Activated CD4-positive, alpha-beta memory T cell treated with anti-CD3 and anti-CD28 coated beads, Interleukin-2, amount 10 ng/mL, durations not matched to agents 7 days and 5 days (primary cell): ENCODE results near the gene RNF20. TPM values are rescaled to one million over a fixed set of nuclear protein-coding genes. Genes with fewer than 3 reads are reported as not detected.
"Not testable (repeated sequence)": the region's sequence is repeated elsewhere in the genome, so short reads cannot be mapped to it uniquely, and the experiment has no call there.

Source experiments
- CTCF ChIA-PET: fragments of 350-600 bp; sonication (Branson Sonifier 250); formaldehyde crosslinking; loops from one replicate; lab custom pipeline; 2021; ENCODE audit warnings: antibody characterized with exemption, inconsistent platforms; lab: Charles Lee
- POLR2A ChIA-PET: fragments of 350-600 bp; sonication (Branson Sonifier 250); formaldehyde crosslinking; loops from one replicate; lab custom pipeline; 2021; ENCODE audit warnings: antibody characterized with exemption; lab: Charles Lee
- DNase-seq: peaks from one replicate; pipeline ENCODE4 v3.0.0-alpha.2; 2020
- H3K27ac Mint-ChIP-seq: one replicate; pipeline ENCODE4 v1.8.0; 2021; ENCODE audit warnings: mild to moderate bottlenecking, mixed read lengths
- H3K27me3 Mint-ChIP-seq: one replicate; pipeline ENCODE4 v1.8.0; 2021; ENCODE audit warnings: mixed read lengths
- H3K36me3 Mint-ChIP-seq: one replicate; pipeline ENCODE4 v1.8.0; 2021; ENCODE audit warnings: low read depth, mixed read lengths
- H3K4me1 Mint-ChIP-seq: one replicate; pipeline ENCODE4 v1.8.0; 2021; ENCODE audit warnings: mixed read lengths
- H3K4me3 Mint-ChIP-seq: one replicate; pipeline ENCODE4 v1.8.0; 2021; ENCODE audit warnings: mild to moderate bottlenecking, mixed read lengths
- H3K9me3 Mint-ChIP-seq: one replicate; pipeline ENCODE4 v1.8.0; 2021; ENCODE audit warnings: mixed read lengths
- total RNA-seq, 2 experiments: library from RNA; stranded (reverse); gene quantifications; one replicate each; pipeline ENCODE4 v1.2.3, GENCODE V29; 2021

RNF20 gene
- total RNA-seq, 2 experiments from 2014 or later: 43.1 to 43.3 TPM

DNA sequence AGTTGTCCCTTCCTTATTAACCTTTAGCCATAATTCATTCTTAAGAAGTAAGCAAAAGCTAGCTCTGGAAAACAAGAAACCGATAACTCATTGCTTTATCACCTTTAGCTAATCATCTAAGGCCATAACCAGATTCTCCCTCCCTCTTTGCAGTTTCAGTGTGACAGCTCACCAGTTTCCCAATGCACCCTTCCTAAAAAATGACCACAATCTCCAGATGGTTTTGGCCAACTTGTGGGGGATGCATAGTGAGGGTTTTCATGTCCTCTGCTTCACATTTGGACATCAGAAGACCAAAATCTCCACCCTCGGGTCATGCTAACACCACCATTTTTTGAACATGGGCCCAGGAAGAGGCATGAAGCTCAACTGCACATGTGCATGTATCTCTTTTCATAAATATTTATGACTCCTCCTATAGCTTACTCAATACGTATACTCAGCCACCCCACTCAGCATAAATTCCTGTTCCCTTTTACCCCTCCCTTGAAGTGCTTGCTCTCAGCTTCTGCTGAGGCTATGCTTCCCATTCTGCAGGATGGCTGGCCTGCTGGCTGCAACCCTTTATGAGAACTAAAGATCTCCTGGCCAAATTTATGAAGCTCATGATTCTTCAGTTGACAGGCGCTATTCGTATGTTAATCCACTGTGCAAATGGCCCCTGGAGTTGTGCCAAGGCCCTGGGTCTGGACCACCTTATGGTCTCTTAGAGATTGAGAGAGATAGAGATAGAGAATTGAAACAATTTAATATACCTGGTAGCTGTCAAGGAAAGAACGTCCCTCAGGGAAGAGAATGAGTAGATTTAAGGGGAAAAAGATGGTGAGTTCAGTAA is 46.3 kb downstream of the RNF20 start:
- no peak overlapping the region for H3K4me3 Mint-ChIP-seq
- no peak for DNase-seq
- no peaks in the 10 kb centered on the region for H3K4me1 Mint-ChIP-seq
- no peaks in the 10 kb centered on the region for H3K9me3 Mint-ChIP-seq
- CTCF ChIA-PET: no interaction called here
- H3K36me3 Mint-ChIP-seq: peaks cover under 1% of the 10 kb centered on the region
- no peak overlapping the region for H3K27ac Mint-ChIP-seq
- H3K27me3 Mint-ChIP-seq: no peaks in the 10 kb centered on the region
- POLR2A ChIA-PET: no interaction called here

DNA sequence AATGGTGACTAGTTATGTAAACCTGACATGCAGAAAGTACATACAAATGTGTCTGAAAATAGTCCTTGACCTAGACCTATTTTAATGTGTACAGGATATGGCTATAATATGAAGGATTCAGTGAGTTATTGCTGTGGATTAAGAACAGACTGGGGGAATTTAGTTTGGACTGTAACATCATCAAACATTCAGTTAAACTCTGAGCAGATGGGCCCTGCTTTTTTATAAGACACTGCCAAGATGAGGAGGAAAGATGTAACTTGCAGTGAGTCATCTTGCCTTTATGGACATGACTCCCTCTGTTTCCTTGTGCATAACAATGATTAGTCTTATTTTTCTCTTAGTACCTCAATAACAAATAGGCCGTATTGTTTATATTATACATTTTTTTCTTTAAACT is 48.9 kb downstream of the RNF20 start:
- no peak for DNase-seq
- Mint-ChIP-seq H3K9me3 (no peaks in the 10 kb centered on the region), H3K4me1 (peaks cover 18% of the 10 kb centered on the region), H3K4me3 (no peak overlapping the region), H3K27ac (no peak overlapping the region), H3K36me3 (no peaks in the 10 kb centered on the region), H3K27me3 (no peaks in the 10 kb centered on the region)
- ChIA-PET POLR2A (no interaction called here), CTCF (no interaction called here)

DNA sequence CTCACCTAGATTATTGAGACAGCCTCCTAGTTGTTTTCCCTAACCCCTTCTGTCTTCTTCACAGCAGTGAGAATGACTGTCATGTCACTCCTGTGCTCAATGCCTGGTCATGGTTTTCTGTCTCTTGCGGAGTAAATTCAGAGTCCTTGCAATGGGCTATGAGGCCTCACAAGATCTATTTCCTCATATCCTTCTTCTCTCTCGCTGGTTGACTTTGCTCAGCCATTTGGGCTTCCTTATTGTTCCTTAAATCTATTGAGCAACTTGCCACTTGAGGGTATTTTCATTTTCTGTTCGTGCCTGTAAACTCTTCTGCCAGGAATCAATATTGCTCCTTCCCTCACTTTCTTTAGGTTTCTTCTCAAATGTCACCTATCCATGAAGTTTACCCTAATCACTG is 52.1 kb downstream of the RNF20 start:
- Mint-ChIP-seq H3K27me3 (no peaks in the 10 kb centered on the region), H3K36me3 (no peaks in the 10 kb centered on the region), H3K4me3 (no peak overlapping the region), H3K27ac (no peak overlapping the region), H3K4me1 (peaks cover 19% of the 10 kb centered on the region), H3K9me3 (no peaks in the 10 kb centered on the region)
- CTCF ChIA-PET: no interaction called here
- DNase-seq: no peak
- POLR2A ChIA-PET: no interaction called here

DNA sequence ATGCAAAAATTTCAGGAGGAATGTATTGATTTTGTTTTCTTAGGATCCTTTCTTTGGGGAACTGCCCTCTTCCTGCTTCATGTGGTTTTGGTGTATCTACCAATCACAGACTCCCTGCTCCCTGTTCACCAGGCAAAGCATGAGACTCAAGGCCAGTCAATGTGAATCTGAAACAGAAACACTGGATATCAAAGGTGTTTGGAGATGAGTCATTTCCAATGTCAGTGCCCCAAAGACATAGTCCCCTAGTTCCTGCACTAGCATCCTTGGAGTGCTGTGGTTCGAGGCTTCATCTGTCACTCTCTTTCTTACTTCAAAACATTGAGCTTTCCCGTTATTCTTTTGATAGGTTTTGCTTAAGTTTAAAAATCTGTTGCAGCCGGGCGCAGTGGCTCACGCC is 53.0 kb downstream of the RNF20 start:
- POLR2A ChIA-PET: interaction anchor here (1.0 kb wide), 1 partner anchor 15 kb away, joined by 3 read pairs; no protein-coding TSS in a partner anchor
- no peaks in the 10 kb centered on the region for H3K27me3 Mint-ChIP-seq
- H3K4me1 Mint-ChIP-seq: peaks cover 19% of the 10 kb centered on the region
- H3K4me3 Mint-ChIP-seq: no peak overlapping the region
- no peaks in the 10 kb centered on the region for H3K9me3 Mint-ChIP-seq
- DNase-seq: peak; percentile 27
- CTCF ChIA-PET: no interaction called here
- H3K36me3 Mint-ChIP-seq: no peaks in the 10 kb centered on the region
- H3K27ac Mint-ChIP-seq: peak overlapping the region; percentile 14

DNA sequence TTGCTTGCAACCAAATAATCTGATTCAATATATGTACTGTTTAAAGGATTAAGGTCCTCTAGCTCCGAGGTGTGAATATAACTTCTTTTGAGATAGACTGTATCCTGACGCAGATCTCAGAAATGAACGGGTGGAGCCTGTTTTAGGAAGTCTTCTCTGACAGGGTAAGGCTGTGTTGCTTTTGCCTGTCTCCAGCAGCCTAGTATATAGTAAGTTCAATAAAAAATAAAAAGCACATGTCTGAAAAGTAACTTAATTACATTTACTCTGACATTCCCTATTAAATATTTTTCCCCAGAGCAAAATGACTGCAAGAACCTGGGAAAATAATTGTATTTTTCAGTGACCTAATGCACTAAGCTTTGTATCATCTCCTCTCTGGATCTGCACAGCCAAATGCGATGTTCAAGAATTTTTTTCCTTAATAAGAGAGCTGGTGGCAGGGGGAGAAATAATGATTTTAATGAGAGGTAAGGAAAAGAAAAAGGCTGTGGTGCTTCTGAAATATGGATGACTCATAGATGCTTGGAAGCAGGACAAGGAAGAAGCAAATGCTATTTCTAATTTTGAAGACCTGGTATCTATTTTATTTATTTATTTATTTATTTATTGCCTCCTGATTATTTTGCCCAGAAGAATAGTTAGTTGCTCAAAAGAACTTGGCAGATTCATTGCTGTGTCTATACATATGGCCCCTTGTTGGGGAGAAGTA is 53.8 kb downstream of the RNF20 start:
- Mint-ChIP-seq H3K4me1 (peaks cover 19% of the 10 kb centered on the region), H3K4me3 (no peak overlapping the region), H3K27ac (no peak overlapping the region), H3K27me3 (no peaks in the 10 kb centered on the region), H3K36me3 (no peaks in the 10 kb centered on the region), H3K9me3 (no peaks in the 10 kb centered on the region)
- CTCF ChIA-PET: no interaction called here
- no peak for DNase-seq
- POLR2A ChIA-PET: interaction anchor here (1.0 kb wide), 1 partner anchor 16 kb away, joined by 3 read pairs; no protein-coding TSS in a partner anchor

DNA sequence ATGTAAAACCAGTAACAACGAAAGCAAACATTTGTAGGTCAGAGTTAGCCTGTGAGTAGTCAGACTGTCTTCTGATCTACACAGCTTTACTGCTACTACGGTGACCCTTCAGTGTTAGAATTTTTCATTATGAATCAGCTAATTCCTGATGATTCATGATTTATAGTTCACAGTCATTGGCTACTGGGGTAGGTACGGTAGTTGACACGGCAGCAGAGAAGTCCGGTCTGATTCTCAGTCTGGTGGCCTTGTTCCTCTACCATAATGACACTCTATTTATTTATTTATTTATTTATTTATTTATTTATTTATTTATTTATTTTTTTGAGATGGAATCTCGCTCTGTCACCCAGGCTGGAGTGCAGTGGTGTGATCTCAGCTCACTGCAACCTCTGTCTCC is 56.4 kb downstream of the RNF20 start:
- POLR2A ChIA-PET, H3K9me3 Mint-ChIP-seq, CTCF ChIA-PET, H3K4me3 Mint-ChIP-seq, H3K27me3 Mint-ChIP-seq, DNase-seq, H3K36me3 Mint-ChIP-seq, H3K27ac Mint-ChIP-seq: not testable (repeated sequence)
- peaks cover 19% of the 10 kb centered on the region for H3K4me1 Mint-ChIP-seq

DNA sequence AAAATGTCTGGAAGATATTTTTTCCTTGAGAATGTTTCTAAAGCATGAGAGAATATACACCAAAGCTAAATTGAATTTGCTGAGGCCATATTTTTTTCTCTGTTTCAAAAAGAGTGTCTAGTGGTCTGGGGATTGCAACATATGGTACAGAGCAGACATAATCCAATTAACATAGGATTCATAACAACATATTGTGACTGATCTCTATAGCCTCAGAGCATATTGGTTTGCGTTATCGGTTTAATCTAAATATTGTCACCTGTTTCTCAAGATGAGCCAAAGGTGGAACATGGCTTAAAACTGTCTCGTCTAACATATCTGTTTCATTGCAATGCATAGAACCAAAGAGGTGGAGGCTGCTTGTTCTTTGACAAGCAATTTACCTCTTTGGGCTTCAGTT is 57.2 kb downstream of the RNF20 start:
- Mint-ChIP-seq H3K27ac (no peak overlapping the region), H3K4me1 (peaks cover 14% of the 10 kb centered on the region), H3K36me3 (no peaks in the 10 kb centered on the region), H3K9me3 (no peaks in the 10 kb centered on the region), H3K27me3 (no peaks in the 10 kb centered on the region), H3K4me3 (no peak overlapping the region)
- ChIA-PET POLR2A (no interaction called here), CTCF (no interaction called here)
- DNase-seq: no peak

DNA sequence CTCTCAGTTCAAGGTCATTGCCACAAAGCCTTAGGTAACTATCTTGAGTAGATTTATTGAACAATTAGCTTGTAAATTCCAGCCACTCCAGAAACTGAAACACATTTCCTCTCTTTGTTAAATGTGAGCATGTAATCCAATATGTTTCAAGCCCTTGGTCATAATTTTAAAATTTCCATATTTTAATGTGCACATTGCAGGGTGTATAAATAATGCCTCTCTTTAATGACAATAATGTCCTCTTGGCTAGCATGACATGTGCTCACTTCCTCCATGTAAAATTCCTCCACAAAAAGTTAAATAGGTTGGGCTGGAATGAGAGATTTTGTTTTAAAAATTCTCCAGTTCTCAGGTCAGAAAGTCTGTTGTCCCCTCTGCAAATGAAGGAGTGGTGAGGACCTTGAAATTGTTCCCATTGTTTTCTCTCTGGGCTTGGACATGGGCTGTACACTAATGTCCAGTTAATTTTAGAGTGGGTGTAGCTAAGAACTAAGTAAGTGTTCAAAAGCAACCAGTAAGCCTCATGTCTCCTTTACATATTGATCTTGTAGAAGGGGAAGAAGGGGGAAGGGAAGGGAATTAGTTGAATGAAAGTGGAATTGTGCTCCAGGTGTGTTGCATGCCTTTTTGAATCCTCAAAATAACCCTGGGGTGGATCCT is 58.3 kb downstream of the RNF20 start:
- Mint-ChIP-seq H3K4me1 (peaks cover 4% of the 10 kb centered on the region), H3K27ac (no peak overlapping the region), H3K4me3 (no peak overlapping the region), H3K36me3 (no peaks in the 10 kb centered on the region), H3K9me3 (no peaks in the 10 kb centered on the region), H3K27me3 (no peaks in the 10 kb centered on the region)
- ChIA-PET POLR2A (no interaction called here), CTCF (no interaction called here)
- DNase-seq: no peak

DNA sequence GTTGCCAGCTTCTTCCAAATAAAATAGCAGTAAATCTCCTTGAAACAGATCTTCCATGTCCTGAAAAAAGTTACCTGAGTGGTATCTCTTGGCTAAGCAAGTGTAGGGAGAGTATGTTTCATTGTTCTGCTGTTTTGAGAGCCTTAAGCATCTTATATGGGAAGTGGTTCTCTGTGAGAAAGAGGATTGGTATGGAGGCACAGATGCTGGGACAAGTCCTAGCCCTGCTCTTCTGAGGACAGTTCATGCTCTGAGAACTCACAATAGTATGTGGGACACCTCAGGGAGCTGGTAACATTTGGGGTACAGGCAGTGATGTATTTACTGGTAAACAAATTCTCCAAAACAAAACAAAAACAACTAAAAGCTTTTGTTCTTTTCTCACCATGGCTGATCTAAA is 59.1 kb downstream of the RNF20 start:
- peaks cover 1% of the 10 kb centered on the region for H3K4me1 Mint-ChIP-seq
- no peak overlapping the region for H3K27ac Mint-ChIP-seq
- H3K4me3 Mint-ChIP-seq: no peak overlapping the region
- DNase-seq: no peak
- CTCF ChIA-PET: interaction anchor here (0.6 kb wide), 1 partner anchor 1865 kb away, joined by 3 read pairs; no protein-coding TSS in a partner anchor
- no peaks in the 10 kb centered on the region for H3K9me3 Mint-ChIP-seq
- no peaks in the 10 kb centered on the region for H3K36me3 Mint-ChIP-seq
- no peaks in the 10 kb centered on the region for H3K27me3 Mint-ChIP-seq
- POLR2A ChIA-PET: no interaction called here

DNA sequence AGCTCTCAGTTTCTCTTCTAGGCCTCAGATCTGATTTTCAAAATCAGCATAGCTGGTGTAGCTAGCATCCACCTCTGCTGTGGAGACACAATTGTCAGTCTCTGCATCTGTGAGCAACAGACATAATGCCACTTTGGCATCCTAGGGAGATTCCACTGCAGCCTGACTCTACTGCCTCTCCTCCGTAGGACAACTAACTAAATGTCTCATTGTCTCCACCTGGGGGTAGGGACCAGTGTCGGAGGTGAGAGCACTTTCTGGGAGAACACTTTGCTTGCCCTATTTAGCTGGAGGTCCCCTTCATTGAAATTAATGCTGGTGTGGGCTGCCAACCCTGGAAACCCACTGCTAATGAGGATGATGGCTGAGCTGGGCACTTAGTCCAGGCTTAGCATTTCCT is 59.7 kb downstream of the RNF20 start:
- H3K9me3 Mint-ChIP-seq: no peaks in the 10 kb centered on the region
- H3K36me3 Mint-ChIP-seq: no peaks in the 10 kb centered on the region
- no peak overlapping the region for H3K27ac Mint-ChIP-seq
- no peaks in the 10 kb centered on the region for H3K4me1 Mint-ChIP-seq
- H3K4me3 Mint-ChIP-seq: no peak overlapping the region
- no peak for DNase-seq
- CTCF ChIA-PET: no interaction called here
- H3K27me3 Mint-ChIP-seq: no peaks in the 10 kb centered on the region
- POLR2A ChIA-PET: no interaction called here

DNA sequence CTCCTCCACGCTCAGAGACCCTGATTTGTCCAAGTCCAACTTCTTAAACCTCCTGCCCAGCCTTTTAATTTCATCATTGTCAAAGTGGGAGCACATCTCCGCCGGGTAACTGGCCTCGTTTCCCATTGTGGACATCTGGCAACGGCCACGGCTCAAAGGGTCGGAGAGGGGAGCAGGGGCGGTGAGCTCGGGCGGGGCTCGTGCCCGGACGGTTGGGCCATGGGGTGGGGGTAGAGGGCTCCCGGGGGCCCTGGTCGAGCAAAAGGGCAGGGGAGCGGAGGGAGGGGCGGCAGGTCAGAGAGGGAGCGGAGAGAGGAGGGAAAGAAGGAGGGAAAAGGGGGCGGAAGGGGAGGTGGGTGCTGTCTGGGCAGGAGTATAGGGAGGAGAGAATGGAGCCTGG is 61.1 kb downstream of the RNF20 start, which contains the start of gene PPP3R2:
Gene PPP3R2 (minus strand): TSS at position 174 of the 400 bp plus-strand sequence. CDS start 48 bp downstream, at position 126.
- DNase-seq: no peak
- no peaks in the 10 kb centered on the region for H3K36me3 Mint-ChIP-seq
- POLR2A ChIA-PET: no interaction called here
- CTCF ChIA-PET: no interaction called here
- no peak within 1 kb of the TSS for H3K27ac Mint-ChIP-seq
- H3K4me1 Mint-ChIP-seq: no peaks in the 10 kb centered on the region
- H3K9me3 Mint-ChIP-seq: no peaks in the 10 kb centered on the region
- H3K27me3 Mint-ChIP-seq: peaks cover 1% of the 10 kb centered on the region
- no peak within 1 kb of the TSS for H3K4me3 Mint-ChIP-seq

DNA sequence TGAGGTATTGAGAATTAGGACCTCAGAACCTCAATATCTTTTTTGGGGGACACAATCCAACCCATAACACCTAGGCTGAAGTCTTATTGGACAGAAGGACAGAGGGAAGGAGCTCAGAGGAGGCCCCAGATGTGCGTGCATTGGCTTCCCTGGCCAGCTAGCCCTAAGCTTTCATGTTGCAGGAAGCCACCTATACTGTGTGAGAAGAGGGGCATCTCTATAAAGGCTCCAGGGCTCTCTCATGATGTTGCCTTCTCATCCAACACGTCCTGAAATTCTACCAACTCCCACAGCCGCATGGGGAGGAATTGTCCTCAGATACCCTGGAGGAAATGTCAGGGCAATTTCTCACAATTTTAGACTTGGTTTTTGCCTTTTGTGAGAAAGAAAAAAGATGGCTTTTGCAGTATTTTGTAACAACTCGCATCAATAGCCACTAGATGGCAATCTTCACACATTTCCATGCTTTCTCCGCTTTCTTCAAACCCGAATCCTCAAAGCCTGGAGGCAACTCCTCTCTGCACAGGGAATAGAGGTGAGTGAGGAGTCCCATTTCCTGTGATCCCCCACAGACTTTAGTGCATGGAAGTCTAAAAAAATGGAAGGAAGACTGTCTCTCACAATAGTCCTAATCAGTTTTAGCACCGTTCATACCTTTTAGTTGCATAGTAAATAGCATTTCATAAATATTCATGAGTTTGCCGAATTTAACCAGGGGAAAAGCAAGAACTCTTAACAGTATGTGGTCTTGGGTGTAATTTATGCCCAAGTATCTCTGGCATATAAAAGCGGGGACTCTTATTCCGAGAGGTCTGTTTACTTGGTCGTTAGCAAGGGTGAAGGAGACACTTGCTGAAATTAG is 68.5 kb downstream of the RNF20 start:
- ChIA-PET POLR2A (no interaction called here), CTCF (interaction anchor here (0.8 kb wide), 1 partner anchor 126 kb away, joined by 3 read pairs; no protein-coding TSS in a partner anchor)
- Mint-ChIP-seq H3K9me3 (no peaks in the 10 kb centered on the region), H3K27me3 (peaks cover 8% of the 10 kb centered on the region), H3K36me3 (no peaks in the 10 kb centered on the region), H3K4me3 (no peak overlapping the region), H3K27ac (no peak overlapping the region), H3K4me1 (no peaks in the 10 kb centered on the region)
- no peak for DNase-seq
